ENCODE data around the gene WDR5. TPM values are rescaled to one million over a fixed set of nuclear protein-coding genes. Genes with fewer than 3 reads are reported as not detected.

WDR5 gene
- total and polyA plus RNA-seq, 9 of the 15 experiments (the other 6 are each of a cell fraction or from before 2014, with no cell fraction given), result 3.0 to 56.8 (median 38.6) TPM

GRCh38 chr9:134175291-134175807 is 39.5 kb downstream of the WDR5 start:
- ChIA-PET CTCF (ENCODE audit: low intra/inter-chr PET ratio) (no interaction called here), POLR2A (interaction anchor here (0.5 to 1.1 kb wide), 5 partner anchors 11 to 822 kb away, joined by 3 to 4 read pairs (median 3); partner anchors contain the start of gene RNU6ATAC)
- FAIRE-seq, result no peak
- 35% methylated on average over 4 of the region's 20 CpGs for WGBS (ENCODE audit: insufficient coverage, low coverage, missing lambda C conversion rate)
- DNase-seq (ENCODE audit: extremely low read depth in 1 of 4, low spot score in 3 of 4), result peak; percentile 36 to 89 (median 87)
- no peak overlapping the region for H3K4me3 ChIP-seq
- no peaks in the 10 kb centered on the region for H3K79me2 ChIP-seq (ENCODE audit: control insufficient read depth, insufficient read depth, low read length)
- H2AFZ ChIP-seq (ENCODE audit: low read depth, low read length), result 0 out of 2 replicates have a peak overlapping the region, but pooled peaks have one; percentile 59
- no peaks in the 10 kb centered on the region for H3K9me3 ChIP-seq (replicated peaks; ENCODE audit: control insufficient read depth, insufficient read depth, low read depth, low read length)
- no peaks in the 10 kb centered on the region for H3K36me3 ChIP-seq (ENCODE audit: control insufficient read depth, insufficient read depth, low read length)
- peaks cover 35 to 71% of the 10 kb centered on the region in 2 experiments; a peak in 4 of 5 replicates for H3K27me3 ChIP-seq (ENCODE audit: control insufficient read depth in 2 of 2, insufficient read depth in 2 of 2, low read length in 2 of 2)
- H3K27ac ChIP-seq (ENCODE audit: extremely low read depth, low read depth, low read length), result no peak overlapping the region
- no peak overlapping the region; a peak in 1 of 4 replicates for H3K9ac ChIP-seq (ENCODE audit: insufficient read depth in 1 of 2, low read depth in 2 of 2, low read length in 2 of 2)
- no peaks in the 10 kb centered on the region for H3K9me1 ChIP-seq (ENCODE audit: control insufficient read depth, insufficient read depth, low read length)
- TF ChIP-seq SUPT5H (IDR thresholded peaks at IDR 0.05) (no peak), NFRKB (IDR thresholded peaks at IDR 0.05; ENCODE audit: low read depth) (no peak), PRMT5 (CRISPR knock-in tag; IDR thresholded peaks at IDR 0.05) (no peak), CTBP1 (IDR thresholded peaks at IDR 0.05; ENCODE audit: borderline replicate concordance) (no peak), SIN3B (IDR thresholded peaks at IDR 0.05; ENCODE audit: low read depth) (no peak), ZFP36 (IDR thresholded peaks at IDR 0.05; ENCODE audit: low read depth, low read length, partially characterized antibody) (peak; percentile 69), ATF4 (CRISPR knock-in tag; IDR thresholded peaks at IDR 0.05) (no peak), PPARD (CRISPR knock-in tag; IDR thresholded peaks at IDR 0.05) (no peak), ZNF384 (IDR thresholded peaks at IDR 0.05; ENCODE audit: low read depth, low read length) (no peak), ETS1 (conservative IDR thresholded peaks at IDR 0.05; ENCODE audit: control insufficient read depth, low read depth, low read length) (no peak), ZNF431 (CRISPR knock-in tag; IDR thresholded peaks at IDR 0.05) (no peak), GABPB2 (CRISPR knock-in tag; conservative IDR thresholded peaks at IDR 0.05) (no peak), TEAD1 (CRISPR knock-in tag; IDR thresholded peaks at IDR 0.05) (no peak), CTCF (IDR thresholded peaks at IDR 0.05 in 2 of 3, conservative IDR thresholded peaks at IDR 0.05 in 1 of 3; ENCODE audit: insufficient read depth in 2 of 3, low read depth in 1 of 3, low read length in 3 of 3) (no peak), VEZF1 (CRISPR knock-in tag; IDR thresholded peaks at IDR 0.05) (peak; percentile 35; the same call in 1 of the 2 replicates), SPI1 (IDR thresholded peaks at IDR 0.05; ENCODE audit: borderline replicate concordance, low read depth, low read length) (0 out of 2 replicates have a peak, but pooled peaks have one; percentile 33), ATF7 (IDR thresholded peaks at IDR 0.05) (no peak)
- intact Hi-C loops (cut with micrococcal nuclease), result loop anchor here (10.0 kb wide), 1 partner anchor 149 kb away; the partner anchor contains the start of gene RXRA
- no TSS peak for BruUV-seq (replicated peaks)
- no peaks in the 10 kb centered on the region; the same call in 1 of the 2 replicates for H4K20me1 ChIP-seq (replicated peaks; ENCODE audit: control insufficient read depth, insufficient read depth, low read length)
- in situ Hi-C loops (cut with MboI), result no loop called here
- no peak overlapping the region for H3K4me2 ChIP-seq (ENCODE audit: insufficient read depth, low read length)
- peaks cover 2 to 49% of the 10 kb centered on the region in 2 experiments; a peak in 3 of 5 replicates for H3K4me1 ChIP-seq (replicated peaks in 1 of 2; ENCODE audit: control insufficient read depth in 2 of 2, insufficient read depth in 2 of 2, low read length in 2 of 2)
- ATAC-seq, result peak; percentile 82

Measured in K562 (cell line).